Spleen (tissue), 11 donors: Measurements from ENCODE around the gene NLRP13. TPM values are rescaled to one million over a fixed set of nuclear protein-coding genes. Genes with fewer than 3 reads are reported as not detected.

ENCODE experiments used
- DNase-seq: peaks from one replicate; pipeline ENCODE4 v3.0.0-alpha.2; 2020
- H3K27ac ChIP-seq, 8 donors: fragments of 200-600 bp; sonication (generic) in 7 of 8; 1 replicate in 4 of 8; 2 replicates in 4 of 8; pipeline versions ENCODE4 v1.5.0 to v1.8.0; 2016 to 2021; ENCODE audit warnings: inconsistent platforms in 4 of 8, mild to moderate bottlenecking in 4 of 8, moderate library complexity in 1 of 8
- H3K27me3 ChIP-seq, 7 donors: fragments of 200-600 bp; sonication (generic) in 6 of 7; replicated peaks in 1 of 7; 1 replicate in 4 of 7; 2 replicates in 3 of 7; pipeline versions ENCODE4 v1.5.0 to v1.8.0; 2016 to 2021; ENCODE audit warnings: inconsistent platforms in 3 of 7, mild to moderate bottlenecking in 1 of 7
- H3K36me3 ChIP-seq, 6 donors: fragments of 200-600 bp; sonication (generic) in 5 of 6; 1 replicate in 4 of 6; 2 replicates in 2 of 6; pipeline versions ENCODE4 v1.5.0 to v1.8.0; 2016 to 2021; ENCODE audit warnings: inconsistent platforms in 2 of 6
- H3K4me1 ChIP-seq, 6 donors: fragments of 200-600 bp; sonication (generic) in 5 of 6; 1 replicate in 3 of 6; 2 replicates in 3 of 6; pipeline versions ENCODE4 v1.5.0 to v1.8.0; 2016 to 2021; ENCODE audit warnings: inconsistent platforms in 3 of 6
- H3K4me3 ChIP-seq, 8 donors: fragments of 200-600 bp; sonication (generic) in 7 of 8; 1 replicate in 4 of 8; 2 replicates in 4 of 8; pipeline versions ENCODE4 v1.5.0 to v1.8.0; 2016 to 2021; ENCODE audit warnings: inconsistent platforms in 4 of 8, mild to moderate bottlenecking in 4 of 8, moderate library complexity in 2 of 8
- H3K9me3 ChIP-seq, 8 donors: fragments of 200-600 bp; sonication (generic) in 7 of 8; 1 replicate in 4 of 8; 2 replicates in 4 of 8; pipeline versions ENCODE4 v1.5.0 to v1.8.0; 2016 to 2021; ENCODE audit warnings: inconsistent platforms in 4 of 8
- POLR2A ChIP-seq, 3 donors: fragments of 450-650 bp; IDR thresholded peaks; one replicate each; pipeline ENCODE4 v1.5.1; 2017; ENCODE audit warnings: antibody characterized with exemption in 3 of 3, mild to moderate bottlenecking in 1 of 3
- POLR2AphosphoS5 ChIP-seq, 3 donors: sonication (generic); formaldehyde crosslinking; IDR thresholded peaks; one replicate each; pipeline ENCODE4 v1.5.1; 2017; ENCODE audit warnings: antibody characterized with exemption in 3 of 3
- WGBS, 5 donors: extraction: QIAGEN DNeasy Blood & Tissue Kit in 3 of 5; methylation state at CpG; one replicate each; pipeline versions ENCODE4 v1.1.5 to v1.1.7; 2013 to 2018; 5-methylcytosine and 5-hydroxymethylcytosine counted together
- intact Hi-C: fragments of 100-400 bp; cut with DNase I; formaldehyde crosslinking; loops from one replicate; pipeline ENCODE4 v1.15.0; 2023; ENCODE audit warnings: low total_unique reads
- polyA plus RNA-seq, 3 donors: library from polyadenylated mRNA; stranded (reverse); fragments of 200-250 nt; gene quantifications; one replicate each; pipeline ENCODE4 v1.2.1, GENCODE V29; 2013
- total RNA-seq, 7 donors: library from RNA; depleted of rRNA in 3 of 7; stranded (reverse); fragments of >200 nt in 3 of 7; fragmentation: NEBNext Ultra II Directional in 4 of 7; extraction: Animal tissue kit (Norgen Biotek cat#: 25700) in 4 of 7; gene quantifications; one replicate each; pipeline versions ENCODE4 v1.1.0 to v1.2.1, GENCODE V29; 2016 to 2021
- TF ChIP-seq, protein P1 (sequence below), 11 experiments: fragments of 200-600 bp in 7 of 11; fragments of 450-650 bp in 4 of 11; sonication (generic) in 4 of 11; IDR thresholded peaks in 8 of 11; conservative IDR thresholded peaks in 3 of 11; 1 replicate in 7 of 11; 2 replicates in 4 of 11; pipeline versions ENCODE4 v1.4.0 to v1.8.0; 2016 to 2021; ENCODE audit warnings: antibody characterized with exemption in 11 of 11, inconsistent platforms in 4 of 11, mild to moderate bottlenecking in 1 of 11
- donor health status: healthy with polysubstance abuse.
- donor health status: DM: no; HTN: no; CAD: no; lungs with moderate emphysema.
- donor health status: DM: no; HTN: no; CAD: no.
- donor health status: Bipolar disorder and iron deficiency.
- donor health status: healthy.
- donor health status: DM: no; HTN: no; CAD: no.
- donor health status: DM: yes; HTN: yes; CAD: no.

The NLRP13 gene
- total and polyA plus RNA-seq, 10 donors = not detected

DNA sequence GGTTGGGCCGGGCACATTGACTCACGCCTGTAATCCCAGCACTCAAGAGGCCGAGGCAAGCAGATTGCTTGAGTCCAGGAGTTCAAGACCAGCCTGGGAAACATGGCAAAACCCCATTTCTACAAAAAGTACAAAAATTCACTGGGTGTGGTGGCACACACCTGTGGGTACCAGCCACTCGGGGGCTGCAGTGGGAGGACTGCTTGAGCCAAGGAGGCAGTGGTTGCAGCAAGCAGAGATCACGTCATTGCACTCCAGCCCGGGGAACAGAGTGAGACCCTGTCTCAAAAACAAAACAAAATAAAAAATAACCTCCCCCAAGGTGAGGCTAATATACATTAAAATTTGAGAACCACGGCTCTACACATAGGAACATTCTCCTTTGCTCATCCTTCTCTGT lies 24.9 kb downstream of the NLRP13 start:
- no peak for DNase-seq
- Histone ChIP-seq H3K27me3 (peaks cover 0 to 10% (median 0%) of the 10 kb centered on the region in 7 donors), H3K9me3 (peaks cover 0 to 37% (median 2%) of the 10 kb centered on the region in 8 donors), H3K4me1 (no peaks in the 10 kb centered on the region), H3K36me3 (no peaks in the 10 kb centered on the region), H3K27ac (no peak overlapping the region), H3K4me3 (no peak overlapping the region)
- intact Hi-C loops = no loop called here
- TF ChIP-seq POLR2AphosphoS5 (IDR thresholded peaks at IDR 0.05) = no peak
- TF ChIP-seq, protein P1, sequence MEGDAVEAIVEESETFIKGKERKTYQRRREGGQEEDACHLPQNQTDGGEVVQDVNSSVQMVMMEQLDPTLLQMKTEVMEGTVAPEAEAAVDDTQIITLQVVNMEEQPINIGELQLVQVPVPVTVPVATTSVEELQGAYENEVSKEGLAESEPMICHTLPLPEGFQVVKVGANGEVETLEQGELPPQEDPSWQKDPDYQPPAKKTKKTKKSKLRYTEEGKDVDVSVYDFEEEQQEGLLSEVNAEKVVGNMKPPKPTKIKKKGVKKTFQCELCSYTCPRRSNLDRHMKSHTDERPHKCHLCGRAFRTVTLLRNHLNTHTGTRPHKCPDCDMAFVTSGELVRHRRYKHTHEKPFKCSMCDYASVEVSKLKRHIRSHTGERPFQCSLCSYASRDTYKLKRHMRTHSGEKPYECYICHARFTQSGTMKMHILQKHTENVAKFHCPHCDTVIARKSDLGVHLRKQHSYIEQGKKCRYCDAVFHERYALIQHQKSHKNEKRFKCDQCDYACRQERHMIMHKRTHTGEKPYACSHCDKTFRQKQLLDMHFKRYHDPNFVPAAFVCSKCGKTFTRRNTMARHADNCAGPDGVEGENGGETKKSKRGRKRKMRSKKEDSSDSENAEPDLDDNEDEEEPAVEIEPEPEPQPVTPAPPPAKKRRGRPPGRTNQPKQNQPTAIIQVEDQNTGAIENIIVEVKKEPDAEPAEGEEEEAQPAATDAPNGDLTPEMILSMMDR (IDR thresholded peaks at IDR 0.05 in 8 of 11, conservative IDR thresholded peaks at IDR 0.05 in 3 of 11) = no peak
- TF ChIP-seq POLR2A (IDR thresholded peaks at IDR 0.05) = no peak
- 79 to 91% (median 83%) methylated on average over 7 of the region's 7 CpGs for WGBS, 5 donors

DNA sequence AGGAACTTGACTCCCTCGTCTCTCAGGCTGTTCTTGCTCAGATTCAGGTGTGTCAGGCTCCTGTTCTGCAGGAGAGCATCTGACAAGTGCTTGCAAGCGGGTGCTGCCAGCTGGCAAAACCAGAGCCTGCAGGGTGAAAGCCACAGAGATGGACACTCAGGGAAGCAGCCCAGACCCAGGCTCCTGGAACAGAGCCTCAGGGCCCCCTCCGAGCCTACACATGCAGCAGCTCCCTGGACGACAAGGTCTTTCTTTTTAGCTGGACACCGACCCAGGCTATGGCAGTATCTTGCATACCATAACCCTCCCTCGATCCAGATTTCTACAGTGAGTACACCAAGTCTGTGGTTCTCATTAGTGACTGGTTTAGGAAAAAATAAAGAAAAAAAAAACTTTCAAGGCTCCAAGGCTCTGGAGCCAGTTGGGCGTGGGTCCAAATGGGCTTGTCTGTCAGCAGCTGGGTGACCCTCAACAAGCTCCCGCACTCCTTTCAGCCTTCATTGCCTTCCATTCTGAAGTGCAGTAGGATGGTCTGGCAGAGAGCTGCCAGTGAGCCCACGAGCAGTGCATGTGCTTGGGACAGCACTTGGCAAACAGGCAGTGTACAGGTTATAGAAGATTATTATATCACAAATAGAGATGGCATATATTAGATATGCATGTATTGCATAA lies 29.9 kb downstream of the NLRP13 start:
- intact Hi-C loops = no loop called here
- H3K4me3 ChIP-seq = no peak overlapping the region
- no peak for DNase-seq
- H3K9me3 ChIP-seq = peaks cover 0 to 14% (median 3%) of the 10 kb centered on the region in 8 donors
- WGBS, 5 donors = 72 to 81% (median 79%) methylated on average over 7 to 9 of the region's 9 CpGs
- no peaks in the 10 kb centered on the region for H3K36me3 ChIP-seq
- TF ChIP-seq POLR2A (IDR thresholded peaks at IDR 0.05) (no peak), POLR2AphosphoS5 (IDR thresholded peaks at IDR 0.05) (no peak)
- TF ChIP-seq, protein P1 (IDR thresholded peaks at IDR 0.05 in 8 of 11, conservative IDR thresholded peaks at IDR 0.05 in 3 of 11) = no peak
- H3K27me3 ChIP-seq = no peaks in the 10 kb centered on the region
- no peaks in the 10 kb centered on the region for H3K4me1 ChIP-seq
- H3K27ac ChIP-seq = no peak overlapping the region

DNA sequence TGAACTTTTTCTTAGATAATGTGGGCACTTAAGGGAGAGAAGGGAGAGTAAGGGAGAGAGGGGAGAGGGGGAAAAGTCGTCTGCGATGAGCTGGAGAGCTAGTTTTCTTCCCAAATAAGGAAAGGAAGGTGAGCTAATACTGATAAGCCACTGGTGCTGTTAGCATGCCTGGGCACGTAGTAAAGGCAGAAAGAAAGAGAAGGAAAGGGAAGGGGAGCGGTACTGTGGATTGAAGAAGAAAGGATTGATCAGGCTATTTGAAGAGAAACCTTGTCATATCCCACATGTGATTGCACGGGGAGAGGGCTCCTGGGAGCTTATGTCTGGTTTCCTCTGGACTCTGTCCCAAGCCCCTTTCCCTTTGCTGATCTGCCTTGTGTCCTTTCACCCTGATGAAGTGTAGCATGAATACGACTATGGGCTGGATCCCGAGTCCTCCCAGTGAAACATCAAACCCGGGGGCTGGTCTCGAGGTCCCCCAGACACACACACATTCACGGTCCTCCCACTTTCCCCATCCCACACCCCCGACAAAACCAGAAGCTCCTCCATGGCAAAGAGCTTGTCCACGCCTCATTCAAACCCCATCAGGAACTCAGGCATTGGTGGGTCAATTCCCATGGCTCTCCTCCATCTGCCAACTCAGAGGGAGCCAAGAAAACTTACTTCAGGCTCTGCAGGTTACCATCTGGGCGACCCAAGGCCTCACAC lies 30.6 kb downstream of the NLRP13 start:
- intact Hi-C loops = no loop called here
- H3K36me3 ChIP-seq = no peaks in the 10 kb centered on the region
- no peaks in the 10 kb centered on the region for H3K27me3 ChIP-seq
- TF ChIP-seq POLR2A (IDR thresholded peaks at IDR 0.05) (no peak), POLR2AphosphoS5 (IDR thresholded peaks at IDR 0.05) (no peak)
- TF ChIP-seq, protein P1 (IDR thresholded peaks at IDR 0.05 in 8 of 11, conservative IDR thresholded peaks at IDR 0.05 in 3 of 11) = no peak
- H3K4me3 ChIP-seq = no peak overlapping the region
- H3K4me1 ChIP-seq = no peaks in the 10 kb centered on the region
- H3K9me3 ChIP-seq = peaks cover 0 to 17% (median 2%) of the 10 kb centered on the region in 8 donors
- WGBS, 5 donors = 68 to 80% (median 75%) methylated on average over 13 of the region's 13 CpGs
- no peak overlapping the region for H3K27ac ChIP-seq
- DNase-seq = no peak

DNA sequence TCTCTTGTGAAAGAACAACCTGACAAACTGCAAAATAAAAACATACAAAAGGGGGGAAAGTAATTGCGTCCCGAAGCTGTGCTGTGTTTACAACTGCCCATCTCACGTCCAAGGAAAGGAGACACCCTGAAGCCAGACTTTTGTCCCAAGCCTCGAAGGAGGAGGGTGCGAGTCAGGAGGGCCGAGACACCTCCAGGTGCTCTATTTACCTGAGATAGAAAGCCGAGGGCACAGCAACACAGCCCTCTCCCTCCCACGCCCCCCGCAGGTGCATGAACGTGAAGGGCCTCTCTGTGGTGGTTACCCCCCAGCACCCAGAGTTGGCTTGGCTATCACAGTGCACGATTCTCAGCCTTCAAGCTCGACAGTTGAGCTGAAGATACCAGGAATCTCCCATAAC lies 33.2 kb downstream of the NLRP13 start:
- WGBS, 5 donors = 70 to 85% (median 74%) methylated on average over 10 to 12 of the region's 12 CpGs

More for the DNA sequence above, 33.2 kb downstream of the NLRP13 start:
- DNase-seq = no peak
- Histone ChIP-seq H3K27ac (no peak overlapping the region), H3K36me3 (no peaks in the 10 kb centered on the region), H3K4me3 (no peak overlapping the region), H3K27me3 (no peaks in the 10 kb centered on the region), H3K4me1 (no peaks in the 10 kb centered on the region), H3K9me3 (peaks cover 0 to 36% (median 7%) of the 10 kb centered on the region in 8 donors)
- TF ChIP-seq, protein P1 (IDR thresholded peaks at IDR 0.05 in 8 of 11, conservative IDR thresholded peaks at IDR 0.05 in 3 of 11) = no peak
- TF ChIP-seq POLR2A (IDR thresholded peaks at IDR 0.05) (no peak), POLR2AphosphoS5 (IDR thresholded peaks at IDR 0.05) (no peak)
- intact Hi-C loops = no loop called here
